HUDEP-2 (cell line): ENCODE results near the gene DAB2.

Experiments
- DNase-seq, 76 experiments: peaks; one replicate each; lab custom pipeline; 2025; ENCODE audit not compliant: unreplicated experiment in 76 of 76; lab: John Stamatoyannopoulos, UW

Gene DAB2

DNA sequence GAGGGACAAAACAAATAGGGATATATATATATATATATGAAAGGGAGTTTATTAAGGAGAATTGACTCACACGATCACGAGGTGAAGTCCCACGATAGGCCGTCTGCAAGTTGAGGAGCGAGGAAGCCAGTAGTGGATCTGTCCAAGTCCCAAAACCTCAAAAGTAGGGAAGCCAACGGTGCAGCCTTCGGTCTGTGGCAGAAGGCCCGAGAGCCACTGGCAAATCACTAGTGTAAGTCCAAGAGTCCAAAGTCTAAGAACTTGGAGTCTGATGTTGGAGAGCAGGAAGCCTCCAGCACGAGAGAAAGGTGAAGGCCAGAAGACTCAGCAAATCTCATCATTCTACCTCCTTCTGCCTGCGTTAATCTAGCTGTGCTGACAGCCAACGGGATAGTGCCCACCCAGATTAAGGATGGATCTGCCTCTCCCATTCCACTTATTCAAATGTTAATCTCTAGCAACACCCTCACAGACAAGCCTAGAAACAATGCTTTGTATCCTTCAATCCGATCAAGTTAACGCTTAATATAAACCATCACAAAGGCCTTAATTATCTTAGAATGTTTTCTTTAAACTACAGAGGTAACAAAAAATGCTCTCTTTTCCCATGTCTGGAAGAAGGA, 23.8 kb upstream of the DAB2 start:
- no peak for DNase-seq

DNA sequence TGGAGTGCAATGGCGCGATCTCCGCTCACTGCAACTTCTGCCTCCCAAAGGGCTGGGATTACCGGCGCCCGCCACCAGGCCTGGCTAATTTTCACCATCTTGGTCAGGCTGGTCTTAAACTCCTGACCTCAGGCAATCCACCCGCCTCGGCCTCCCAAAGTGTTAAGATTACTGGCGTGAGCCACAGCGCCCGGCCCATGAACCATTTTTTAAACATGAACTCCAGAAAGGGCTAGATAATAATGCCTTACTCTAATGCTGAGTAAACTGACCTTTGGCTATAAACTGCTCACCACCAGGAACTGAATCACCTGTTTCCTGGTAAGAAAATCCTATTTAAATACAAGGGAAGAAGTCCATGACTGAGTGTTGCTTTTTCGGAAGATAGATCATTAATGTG, 23.2 kb upstream of the DAB2 start:
- no peak for DNase-seq

DNA sequence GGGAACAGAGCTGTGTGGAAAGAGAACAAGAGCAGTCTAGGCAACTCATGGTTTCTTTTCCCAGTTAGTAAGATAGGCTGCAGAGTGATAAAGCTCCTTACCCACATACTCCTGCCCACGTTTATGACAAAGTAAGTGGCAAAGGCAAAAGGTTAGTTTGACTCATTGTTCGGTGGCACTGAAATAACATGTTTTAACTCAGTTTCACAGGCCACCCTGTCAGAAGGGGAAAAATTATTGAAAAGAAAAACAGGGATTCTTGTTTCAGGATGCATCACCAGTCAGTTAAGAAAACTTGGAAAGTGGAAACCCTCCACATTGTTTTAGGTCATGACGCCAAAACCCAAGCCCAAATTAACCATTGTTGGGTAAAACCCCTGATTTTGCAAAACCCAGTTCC, 22.3 kb upstream of the DAB2 start:
- no peak for DNase-seq

DNA sequence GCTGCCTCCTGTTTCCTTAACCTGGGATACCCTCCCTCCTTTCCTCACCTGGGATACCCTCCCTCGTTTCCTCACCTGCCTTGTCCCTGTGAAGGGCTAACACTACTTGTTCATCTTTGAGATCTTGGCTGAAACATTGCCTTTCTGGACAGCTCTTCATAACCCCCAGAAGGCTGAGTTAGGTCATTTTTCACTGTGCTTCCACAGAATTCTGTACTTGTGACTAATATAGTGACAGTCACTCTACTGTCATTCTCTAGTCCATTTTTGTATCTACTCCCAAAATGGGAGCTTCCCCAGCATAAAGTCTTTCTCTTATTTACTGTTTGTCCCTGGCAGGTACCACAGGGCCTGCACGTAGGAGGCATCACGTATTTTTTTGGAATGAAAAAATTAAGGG, 21.5 kb upstream of the DAB2 start:
- DNase-seq, result no peak

DNA sequence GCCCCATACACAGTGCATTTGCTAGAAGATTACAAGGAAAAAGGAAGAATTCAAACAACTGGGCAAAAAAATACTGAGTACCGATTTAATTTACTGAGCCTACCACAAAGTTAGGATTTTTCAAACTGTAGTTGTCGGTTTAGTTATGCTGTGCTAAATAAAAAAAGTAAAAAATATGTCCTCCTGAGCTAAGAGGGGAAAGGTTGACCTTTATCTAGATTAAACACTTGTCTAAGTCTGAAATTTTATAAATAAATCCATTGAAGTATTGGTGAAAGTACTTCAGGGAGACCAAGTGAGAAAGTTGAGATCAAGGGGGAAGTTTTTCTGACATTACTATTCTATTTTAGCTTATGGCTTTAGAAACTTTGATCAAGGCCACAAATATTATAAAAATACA, 19.1 kb upstream of the DAB2 start:
- DNase-seq, result no peak

DNA sequence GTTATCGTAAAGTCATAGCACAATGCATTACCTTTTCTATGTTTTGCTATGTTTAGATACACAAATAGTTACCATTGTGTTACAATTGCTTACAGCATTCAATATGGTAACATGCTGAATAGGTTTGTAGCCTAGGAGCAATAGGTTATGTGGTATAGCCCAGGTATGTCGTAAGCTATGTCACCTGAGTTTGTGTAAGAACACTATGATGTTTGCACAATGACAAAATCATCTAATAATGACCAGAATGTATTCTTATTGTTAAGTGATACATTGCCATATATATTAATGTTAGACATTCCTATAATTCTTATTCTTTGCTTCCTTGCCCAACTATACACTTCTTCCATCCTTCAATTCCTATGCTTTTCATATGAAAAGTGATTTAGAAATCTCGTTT, 18.2 kb upstream of the DAB2 start:
- DNase-seq, result no peak

DNA sequence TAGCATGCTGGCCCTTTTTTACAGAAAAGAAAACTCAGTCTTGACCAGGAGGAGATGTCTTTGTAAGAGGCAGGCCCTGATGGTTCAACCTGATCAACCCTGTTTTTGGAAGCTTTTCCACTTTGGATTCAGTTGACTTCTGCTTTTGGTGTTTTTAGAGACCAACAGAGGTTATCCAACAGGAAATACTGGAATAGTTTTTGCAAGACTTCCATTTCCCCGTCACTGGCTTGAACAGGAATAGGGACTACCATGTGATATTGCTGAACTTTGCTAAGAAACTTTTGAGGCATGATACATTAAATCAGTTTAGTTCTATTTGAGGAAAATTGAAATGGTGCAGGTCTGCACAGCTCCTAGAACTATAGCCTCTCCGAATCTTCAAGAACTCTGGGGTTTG, 17.1 kb upstream of the DAB2 start:
- DNase-seq, result no peak

DNA sequence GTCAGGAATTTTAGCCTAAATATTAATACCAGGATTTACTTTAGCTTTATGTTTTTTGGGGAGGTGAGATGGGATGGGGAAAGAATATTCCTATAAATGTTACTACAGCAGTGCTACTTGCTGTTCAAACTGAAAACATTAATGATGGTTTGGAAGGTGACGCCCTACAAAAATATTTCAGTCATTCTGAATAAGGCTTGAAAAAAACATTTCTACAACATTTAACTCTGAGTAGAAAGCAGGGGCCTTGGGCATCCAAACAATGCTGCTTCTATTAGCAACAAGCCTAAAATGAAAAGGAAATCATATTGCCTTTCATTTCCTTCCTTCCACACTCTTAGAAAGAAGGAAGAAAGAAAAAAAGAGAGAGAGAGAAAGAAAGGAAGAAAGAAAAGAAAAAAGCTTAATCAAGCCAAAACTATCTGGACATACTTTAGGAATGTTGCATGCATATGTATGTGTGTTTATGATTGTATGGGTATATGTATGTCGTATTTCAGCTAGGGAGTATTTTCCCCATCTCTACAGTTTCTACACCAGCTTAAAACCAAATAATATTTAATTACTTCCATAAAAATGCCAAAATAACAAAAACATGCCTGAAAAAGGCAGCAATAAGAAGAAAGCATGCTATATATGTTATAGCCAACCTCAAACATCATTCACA, 16.3 kb upstream of the DAB2 start:
- DNase-seq, result no peak

DNA sequence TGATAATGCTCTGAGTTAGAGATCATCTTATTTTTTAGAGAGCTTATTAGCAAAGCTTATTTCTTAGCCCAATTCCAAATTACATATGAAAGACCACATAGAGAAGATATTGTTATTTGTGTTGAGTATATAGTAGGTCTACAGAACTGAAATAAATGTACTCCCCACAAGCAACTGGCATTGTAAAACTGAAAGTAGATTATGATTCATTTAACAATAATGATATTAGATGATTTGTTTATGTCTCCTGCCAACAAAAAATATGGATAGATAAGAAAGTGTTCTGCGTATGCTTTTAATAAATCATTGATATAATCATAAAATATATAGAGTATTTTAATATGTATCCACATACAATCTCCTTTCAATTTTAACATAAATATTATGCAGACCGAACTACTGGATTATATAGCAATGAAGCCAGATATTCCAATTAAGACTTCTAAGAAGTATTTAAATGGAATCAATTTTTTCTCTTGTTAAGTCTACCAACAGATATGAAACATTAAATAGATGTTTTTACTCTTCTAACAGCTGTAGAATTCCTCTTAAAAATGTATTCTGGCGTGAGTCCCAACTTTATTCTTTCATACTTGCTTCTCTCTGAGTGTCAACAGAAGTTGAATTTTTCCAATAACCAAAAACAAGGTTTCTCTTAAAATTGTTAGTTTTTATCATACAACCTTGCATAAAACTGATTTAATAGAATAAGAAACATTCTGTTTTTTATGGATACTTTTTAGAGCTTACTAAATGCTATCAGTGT, 15.6 kb upstream of the DAB2 start:
- no peak for DNase-seq

DNA sequence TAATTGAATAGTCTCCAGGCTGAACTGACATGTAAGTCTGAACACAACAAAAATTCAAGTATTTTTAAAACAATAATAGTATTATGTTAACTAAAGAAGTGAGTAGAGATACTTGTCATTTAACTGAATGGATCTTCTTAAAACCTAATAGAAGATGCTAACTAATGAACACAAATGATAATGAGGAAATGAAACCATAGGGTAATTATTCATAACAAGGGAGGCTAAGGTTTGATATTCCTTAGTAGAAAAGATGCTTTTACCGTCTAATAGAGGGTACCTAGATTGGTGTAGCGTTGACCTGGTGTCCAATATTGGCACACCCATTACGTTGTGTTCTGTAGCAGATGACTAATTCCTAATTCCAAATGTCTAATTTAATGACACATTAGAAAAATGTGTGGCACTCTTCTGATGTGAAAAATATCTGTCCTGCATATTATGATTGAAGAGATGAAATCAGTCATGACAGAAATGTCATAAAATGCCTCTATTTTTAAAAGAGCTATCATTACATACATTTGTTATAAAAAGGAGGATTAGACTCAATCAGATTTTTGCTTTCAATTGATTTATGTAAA, 14.9 kb upstream of the DAB2 start:
- DNase-seq, result no peak

DNA sequence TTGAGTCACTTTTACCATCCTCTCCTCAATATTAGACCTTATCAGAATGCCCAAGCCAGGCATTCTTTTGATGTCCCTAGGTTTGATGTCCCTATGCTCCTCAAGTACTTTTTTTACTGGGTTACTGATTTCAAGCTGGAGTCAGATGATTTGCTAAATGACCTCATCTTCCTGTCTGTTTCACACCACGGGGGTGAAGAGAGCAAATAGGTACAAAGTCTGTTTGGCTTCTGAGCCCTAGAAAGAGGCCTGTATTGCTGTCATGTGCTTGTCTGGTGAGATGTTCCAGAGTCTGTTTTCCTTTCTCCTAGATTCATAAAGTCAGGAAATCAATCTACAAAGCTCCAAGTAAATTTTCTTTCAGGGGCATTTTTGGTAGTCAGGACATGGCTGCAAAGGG, 12.7 kb upstream of the DAB2 start:
- DNase-seq, result no peak

DNA sequence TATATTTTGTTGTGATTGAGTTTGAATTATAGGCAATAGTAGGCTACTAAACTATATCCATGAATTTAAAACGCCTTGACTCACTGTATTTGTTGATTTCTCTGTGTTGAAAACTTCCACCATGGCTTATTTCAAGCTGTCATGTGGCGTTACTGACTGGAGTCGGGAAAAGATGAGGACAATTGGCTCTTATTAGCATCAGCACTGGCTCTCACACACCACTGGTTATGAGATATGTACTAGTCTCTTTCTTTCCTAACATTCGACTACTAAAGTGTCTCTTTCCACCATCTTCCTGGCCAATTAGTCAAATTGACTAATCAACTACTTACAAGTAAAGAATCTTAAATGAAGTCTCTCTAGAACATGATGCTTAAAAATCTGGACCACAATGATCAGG, 9.1 kb upstream of the DAB2 start:
- DNase-seq, result no peak

DNA sequence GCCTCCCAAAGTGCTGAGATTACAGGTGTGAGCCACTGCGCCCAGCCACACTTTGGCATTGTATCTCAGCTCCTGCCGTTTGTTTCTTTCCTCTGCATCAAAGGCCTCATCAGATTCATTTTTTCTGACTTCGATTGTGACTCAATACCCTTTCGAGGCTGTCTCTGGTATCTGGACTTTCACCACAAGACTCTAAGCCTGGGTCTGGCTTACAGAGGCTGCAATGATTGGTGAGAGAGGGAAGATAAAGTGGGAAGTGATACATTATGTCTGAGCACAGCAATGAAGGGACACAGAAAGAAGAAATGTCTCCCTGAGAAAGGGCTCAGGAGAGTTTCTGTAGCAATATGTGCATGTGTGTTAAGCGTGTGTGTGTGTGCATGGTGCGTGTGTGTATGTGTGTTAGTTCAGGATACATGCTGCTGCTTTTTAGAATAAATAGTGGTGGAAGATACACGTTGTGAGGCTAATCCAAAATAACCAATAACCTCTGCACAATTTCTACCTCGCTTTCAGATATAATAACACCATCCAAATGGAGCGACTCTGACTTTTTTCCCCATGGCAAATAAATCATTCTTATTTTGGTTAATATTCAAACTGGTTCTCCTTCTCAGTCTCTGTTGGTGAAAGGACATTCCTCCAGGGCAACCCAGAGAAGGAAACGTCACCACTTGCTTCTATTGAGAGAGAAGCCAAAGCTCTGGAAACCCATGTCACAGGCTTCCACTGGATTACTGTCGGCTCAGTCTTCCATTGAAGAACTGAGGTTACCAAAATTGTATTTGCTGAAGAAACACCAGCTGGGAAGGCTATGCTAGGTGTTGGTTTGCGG, 8.1 kb upstream of the DAB2 start:
- DNase-seq, result no peak

DNA sequence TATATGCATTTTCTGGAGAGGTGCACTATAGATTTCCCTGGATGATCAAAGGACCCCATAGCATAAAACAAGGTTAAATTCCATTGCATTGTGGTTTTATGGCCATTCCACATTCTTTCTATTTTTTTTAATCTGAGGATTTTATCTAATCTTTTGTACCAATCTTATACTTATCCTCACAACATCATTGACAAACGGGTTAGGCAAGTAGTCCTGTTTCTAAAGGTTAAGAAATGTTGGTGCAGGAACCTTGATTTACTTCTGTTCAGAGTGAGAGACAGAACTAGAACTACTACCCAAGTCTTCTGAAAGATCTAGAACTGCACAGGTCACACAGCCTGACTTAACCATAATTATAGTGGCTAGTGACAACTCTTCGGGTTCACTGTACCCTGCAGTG, 5.7 kb upstream of the DAB2 start:
- DNase-seq, result no peak

DNA sequence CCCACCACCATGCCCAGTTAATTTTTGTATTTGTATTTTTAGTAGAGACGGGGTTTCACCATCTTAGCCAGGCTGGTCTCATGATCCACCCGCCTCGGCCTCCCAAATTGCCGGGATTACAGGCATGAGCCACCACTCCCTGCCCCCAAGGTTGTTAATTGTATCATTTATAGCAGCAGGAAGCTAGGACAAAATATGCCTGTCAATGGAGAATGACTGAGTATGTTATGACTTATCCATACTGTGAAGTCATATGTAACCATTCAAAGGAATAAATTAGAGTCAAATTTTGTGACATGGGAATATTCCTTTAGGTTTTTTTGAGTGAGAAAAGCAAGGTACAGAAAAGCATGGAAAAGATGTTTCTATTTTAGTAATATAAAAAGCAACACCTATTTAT, 3.9 kb upstream of the DAB2 start:
- no peak for DNase-seq

DNA sequence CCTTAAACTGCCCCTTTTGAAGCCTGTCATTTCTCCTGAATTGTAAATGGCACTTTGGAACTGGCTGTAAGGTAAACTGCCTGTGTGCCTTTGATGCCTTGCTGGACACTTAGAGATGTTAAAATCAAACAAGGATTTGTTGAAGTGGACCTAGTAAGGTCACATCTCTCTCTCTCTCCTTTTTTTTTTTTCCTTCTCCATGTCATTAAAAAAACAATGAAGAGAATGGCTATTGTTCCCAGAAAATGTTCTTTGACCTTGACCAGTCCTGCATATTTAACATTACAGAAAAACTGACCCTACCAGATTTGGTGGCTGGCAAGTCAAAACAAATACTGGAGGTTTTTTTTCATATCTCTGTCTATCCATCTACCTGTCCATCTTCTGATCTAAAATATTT, 2.9 kb upstream of the DAB2 start:
- DNase-seq, result no peak

DNA sequence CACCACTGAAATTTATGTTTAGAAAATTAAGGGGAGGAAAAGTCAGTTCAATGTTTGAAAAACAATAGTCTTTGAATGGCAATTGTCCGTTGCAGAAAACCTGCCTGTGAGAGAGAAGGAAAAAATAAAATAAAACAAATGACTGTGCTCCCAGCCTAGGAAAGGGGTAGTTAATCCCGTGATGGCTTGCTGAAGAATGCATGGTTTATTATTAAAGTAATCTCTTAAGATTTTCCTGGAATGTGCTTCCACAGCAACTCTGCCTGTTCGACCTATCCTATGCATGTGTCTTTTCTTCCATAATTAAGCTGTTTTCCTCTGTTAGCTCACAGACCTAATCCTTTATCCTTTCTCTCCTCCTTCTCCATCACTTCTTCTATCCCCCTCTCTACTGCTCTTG, 2.4 kb upstream of the DAB2 start:
- no peak for DNase-seq

DNA sequence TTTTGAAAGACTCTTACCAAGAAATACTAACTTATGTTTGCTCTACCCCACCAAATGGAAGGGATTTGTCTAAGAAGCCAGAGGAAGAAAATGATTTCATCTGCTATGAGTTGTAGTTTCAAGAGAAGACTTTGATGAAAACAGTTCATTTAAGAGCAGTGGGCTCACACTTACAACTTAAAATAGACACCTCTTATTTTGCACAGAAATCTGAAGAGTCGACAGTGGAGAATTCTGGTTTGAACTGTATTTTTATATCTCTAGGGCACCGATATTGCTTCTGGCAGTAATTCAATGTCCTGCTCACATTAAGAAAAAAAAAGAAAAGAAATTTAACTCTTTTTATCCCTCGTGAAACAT, 1.9 kb upstream of the DAB2 start:
- no peak for DNase-seq

DNA sequence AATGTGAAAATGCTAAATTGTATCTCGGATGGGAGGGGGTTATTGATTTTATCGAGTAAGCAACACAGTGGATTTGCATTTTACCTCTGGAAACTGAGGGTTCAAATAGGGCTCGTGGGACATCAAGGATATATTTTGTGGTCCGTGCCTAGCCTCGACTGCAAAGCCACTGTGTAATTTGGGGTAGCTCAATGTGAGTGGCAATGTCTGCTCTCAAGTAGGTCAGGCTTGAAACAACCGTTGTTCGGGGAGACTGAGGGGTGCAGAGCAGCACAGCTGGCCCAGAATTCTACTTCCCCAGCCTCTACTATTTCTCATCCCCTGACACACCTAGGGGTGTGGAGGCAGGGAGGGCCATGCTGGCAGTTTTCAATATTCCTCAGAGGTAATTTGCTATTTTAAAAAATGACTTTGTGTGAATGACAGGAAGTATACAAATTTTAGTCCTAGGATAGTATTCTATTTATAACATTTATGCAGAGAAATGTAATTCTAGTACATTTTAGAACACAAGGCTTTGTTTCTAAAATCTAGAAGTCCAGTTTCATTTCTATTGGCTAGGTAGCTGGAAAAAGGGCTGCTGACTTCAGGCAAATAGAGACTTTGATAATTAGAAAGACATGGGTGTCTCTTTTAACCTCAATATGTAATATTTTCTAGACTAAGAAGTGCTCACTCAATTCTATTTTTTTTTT, 1.4 kb upstream of the DAB2 start:
- no peak for DNase-seq

DNA sequence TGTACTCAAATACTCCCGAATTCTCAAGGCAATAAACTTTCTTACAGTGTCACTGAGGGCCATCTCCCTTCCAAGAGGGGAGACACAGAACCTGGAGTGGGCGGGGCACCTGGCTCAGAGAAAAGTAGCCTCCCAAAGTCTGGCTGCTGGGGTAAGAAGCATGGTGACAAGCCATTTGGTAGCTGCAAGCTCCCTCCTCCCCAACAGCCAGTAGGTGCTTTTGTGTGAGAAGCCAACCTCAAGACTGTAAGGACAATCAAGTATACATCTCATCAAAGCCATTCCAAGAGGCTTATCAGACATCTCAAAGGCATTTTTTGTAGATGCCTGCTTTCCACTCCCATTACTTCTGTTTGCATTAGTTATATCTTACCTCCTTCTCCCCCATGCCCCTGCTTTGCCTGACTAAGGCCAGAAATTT, 1.4 kb downstream of the DAB2 start:
- DNase-seq, result no peak
